Right lobe of liver (tissue), 6 donors: Measurements from ENCODE around the gene SMAD7. TPM values are rescaled to one million over a fixed set of nuclear protein-coding genes. Genes with fewer than 3 reads are reported as not detected.

ENCODE experiments used
- ATAC-seq, 4 donors: fragments of 200-7000 bp; cut with Tn5 transposase; one replicate each; pipeline ENCODE4 v1.9.1; 2020; ENCODE audit warnings: mild to moderate bottlenecking in 4 of 4, moderate library complexity in 4 of 4
- DNase-seq, 3 donors: peaks; one replicate each; pipeline ENCODE4 v3.0.0-alpha.2; 2020
- H3K27ac ChIP-seq, 3 donors: fragments of 200-600 bp; one replicate each; pipeline ENCODE4 v1.8.0; 2022
- H3K27me3 ChIP-seq, 2 donors: fragments of 200-600 bp; one replicate each; pipeline ENCODE4 v1.8.0; 2022
- H3K36me3 ChIP-seq, 4 donors: fragments of 200-600 bp; sonication (generic) in 1 of 4; one replicate each; pipeline versions ENCODE4 v1.5.1 to v1.8.0; 2017 to 2022; ENCODE audit warnings: control low read depth in 1 of 4
- H3K4me1 ChIP-seq, 4 donors: fragments of 200-600 bp; sonication (generic) in 1 of 4; one replicate each; pipeline versions ENCODE4 v1.5.1 to v1.8.0; 2017 to 2022; ENCODE audit warnings: control low read depth in 1 of 4
- H3K4me3 ChIP-seq, 3 donors: fragments of 200-600 bp; one replicate each; pipeline ENCODE4 v1.8.0; 2022
- H3K9me3 ChIP-seq, 4 donors: fragments of 200-600 bp; sonication (generic) in 1 of 4; one replicate each; pipeline versions ENCODE4 v1.5.1 to v1.8.0; 2017 to 2022; ENCODE audit warnings: control low read depth in 1 of 4
- CTCF ChIP-seq, 4 donors: fragments of 200-600 bp in 3 of 4; fragments of 450-650 bp in 1 of 4; IDR thresholded peaks; one replicate each; pipeline versions ENCODE4 v1.5.1 to v1.8.0; 2016 to 2022; ENCODE audit warnings: antibody characterized with exemption in 4 of 4, mild to moderate bottlenecking in 2 of 4
- POLR2A ChIP-seq: fragments of 450-650 bp; IDR thresholded peaks from one replicate; pipeline ENCODE4 v1.6.1; 2017; ENCODE audit warnings: antibody characterized with exemption, mild to moderate bottlenecking
- WGBS: methylation state at CpG from one replicate; pipeline ENCODE4 v1.1.6; 2018; ENCODE audit warnings: low coverage, low lambda C conversion rate; ENCODE audit not compliant: insufficient coverage; ENCODE audit errors: missing lambda C conversion rate; 5-methylcytosine and 5-hydroxymethylcytosine counted together
- intact Hi-C, 2 donors: fragments of 100-400 bp; cut with DNase I; formaldehyde crosslinking; loops; one replicate each; pipeline versions ENCODE4 v1.11.2 to v1.14.1; 2022
- total RNA-seq, 6 experiments: library from RNA; depleted of rRNA in 2 of 6; stranded (reverse); fragments of >200 nt in 2 of 6; fragmentation: NEBNext Ultra II Directional in 3 of 6; extraction: Animal tissue kit (Norgen Biotek cat#: 25700) in 3 of 6; gene quantifications; one replicate each; pipeline versions ENCODE4 v1.1.0 to v1.2.4, GENCODE V29; 2016 to 2023
- donor health status: DM: no; HTN: yes; CAD: no.
- donor health status: DM: no; HTN: no; CAD: no.
- donor health status: DM: no; HTN: no; CAD: no.
- donor health status: DM: no; HTN: yes; CAD: no.
- donor health status: DM: no; HTN: yes; CAD: no.

SMAD7 gene
- total RNA-seq, 6 experiments from 2014 or later, result 8.2 to 13.5 (median 11.0) TPM

DNA sequence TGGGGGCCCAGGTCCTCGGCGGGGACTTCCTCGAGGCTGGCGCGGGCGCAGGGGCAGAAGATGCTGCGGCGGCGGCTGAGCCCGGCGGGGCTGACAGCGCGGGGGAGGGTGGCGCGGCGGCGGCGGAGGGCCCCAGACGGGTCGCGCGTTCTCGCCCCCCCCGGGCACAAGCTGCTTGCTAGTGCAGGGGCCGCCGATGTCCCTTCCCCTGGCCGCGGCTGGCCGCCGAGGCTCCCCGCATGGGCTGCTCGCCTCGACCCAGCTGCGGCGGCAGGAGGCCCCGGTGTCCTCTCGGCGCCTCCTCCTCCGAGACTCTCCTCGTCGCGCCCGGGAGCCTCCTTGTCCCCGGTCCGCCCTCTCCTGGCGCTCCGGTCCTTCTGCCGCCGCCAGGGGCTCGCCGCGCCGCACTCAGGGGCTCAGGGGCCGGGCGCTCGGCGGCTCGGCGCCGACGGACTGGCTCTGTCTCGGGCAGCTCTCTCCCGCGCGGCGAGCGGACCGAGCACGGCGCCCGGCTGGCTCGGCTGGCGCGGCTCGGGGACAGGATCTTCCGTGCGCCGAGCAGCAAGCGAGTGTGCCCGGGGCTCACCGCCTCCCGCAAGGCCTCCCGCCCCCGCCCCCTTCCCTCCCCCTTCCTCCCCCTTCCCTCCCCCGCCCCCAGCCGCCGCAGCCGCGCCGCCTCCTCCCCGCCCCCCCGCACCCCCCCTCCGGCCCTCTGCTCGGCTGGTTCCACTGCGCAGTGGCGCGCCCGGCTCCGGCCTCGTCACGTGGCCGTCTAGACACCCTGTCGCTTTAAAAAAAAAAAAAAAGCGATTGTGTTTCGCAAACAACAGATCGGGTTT, 902 bp upstream of the SMAD7 start:
- ATAC-seq (peak; percentile 59 to 72 (median 66)), DNase-seq (peak; percentile 89 to 93 (median 92))
- intact Hi-C loops, result no loop called here
- H3K27ac ChIP-seq, result peak overlapping the region; percentile 91 to 99 (median 97)
- H3K9me3 ChIP-seq, result no peaks in the 10 kb centered on the region
- H3K4me1 ChIP-seq, result peaks cover 0 to 13% (median 3%) of the 10 kb centered on the region in 4 donors
- H3K27me3 ChIP-seq, result no peaks in the 10 kb centered on the region
- WGBS, result 0% methylated on average over 19 of the region's 106 CpGs
- no peaks in the 10 kb centered on the region for H3K36me3 ChIP-seq
- peak in 2 of 4 donors; percentile 13 to 25 for TF ChIP-seq CTCF (IDR thresholded peaks at IDR 0.05)
- TF ChIP-seq POLR2A, result peak; percentile 88
- H3K4me3 ChIP-seq, result peak overlapping the region; percentile 77 to 92 (median 79)

DNA sequence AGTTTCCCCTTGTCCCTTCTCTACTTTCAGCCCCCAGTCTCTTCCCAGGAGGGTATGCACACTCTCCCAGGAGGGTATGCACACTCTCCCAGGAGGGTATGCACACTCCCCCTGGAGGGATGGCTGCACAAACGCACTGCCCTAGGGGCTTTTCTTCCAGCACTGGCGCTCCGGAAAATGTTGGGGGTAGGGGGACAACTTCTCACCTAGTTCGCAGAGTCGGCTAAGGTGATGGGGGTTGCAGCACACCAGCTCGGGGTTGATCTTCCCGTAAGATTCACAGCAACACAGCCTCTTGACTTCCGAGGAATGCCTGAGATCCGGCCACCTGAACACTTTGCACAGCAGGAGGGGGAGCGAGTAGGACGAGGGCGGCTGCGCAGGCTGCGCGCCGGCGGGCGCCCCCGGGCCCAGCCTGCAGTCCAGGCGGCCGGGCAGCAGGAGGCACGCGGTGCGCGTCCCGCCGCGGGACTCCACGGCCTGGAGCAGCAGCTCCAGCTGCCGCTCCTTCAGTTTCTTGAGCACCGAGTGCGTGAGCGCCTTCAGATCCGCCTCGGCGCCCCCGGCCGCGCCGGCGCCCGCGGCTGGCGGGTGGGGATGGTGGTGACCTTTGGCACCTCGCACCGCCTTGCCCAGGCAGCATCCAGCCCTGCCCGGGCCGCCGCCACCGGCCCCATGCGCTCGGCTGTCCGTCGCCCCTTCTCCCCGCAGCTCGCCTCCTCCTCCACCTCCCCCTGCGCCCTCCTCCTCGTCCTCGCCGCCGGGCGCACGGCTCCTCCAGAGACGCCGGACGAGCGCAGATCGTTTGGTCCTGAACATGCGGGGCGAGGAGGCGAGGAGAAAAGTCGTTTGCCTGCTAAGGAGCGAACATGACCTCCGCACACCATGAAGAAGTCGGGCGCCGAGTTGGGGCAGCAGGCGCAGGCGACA, 894 bp downstream of the SMAD7 start:
- Histone ChIP-seq H3K4me1 (peaks cover 0 to 31% (median 11%) of the 10 kb centered on the region in 4 donors), H3K27me3 (no peaks in the 10 kb centered on the region), H3K36me3 (no peaks in the 10 kb centered on the region), H3K27ac (peak overlapping the region; percentile 73 to 97 (median 91)), H3K9me3 (no peaks in the 10 kb centered on the region), H3K4me3 (peak overlapping the region; percentile 77 to 92 (median 79))
- WGBS, result 0% methylated on average over 24 of the region's 79 CpGs
- intact Hi-C loops, result loop anchor here in 1 of 2 donors (10.0 kb wide), 1 partner anchor 165 kb away; no protein-coding TSS in a partner anchor
- ATAC-seq (peak in 3 of 4 donors; percentile 2 to 8 (median 3)), DNase-seq (peak in 2 of 3 donors; percentile 48 to 72)
- TF ChIP-seq CTCF (IDR thresholded peaks at IDR 0.05) (no peak), POLR2A (no peak)

- H3K9me3 ChIP-seq, result no peaks in the 10 kb centered on the region
- intact Hi-C loops, result loop anchor here in 1 of 2 donors (10.0 kb wide), 1 partner anchor 164 kb away; no protein-coding TSS in a partner anchor
- TF ChIP-seq POLR2A (no peak), CTCF (IDR thresholded peaks at IDR 0.05) (no peak)
- DNase-seq, result peak in 2 of 3 donors; percentile 59 to 66
- peak overlapping the region; percentile 73 to 97 (median 91) for H3K27ac ChIP-seq
- WGBS, result under 1% methylated on average over 24 of the region's 27 CpGs
- no peak for ATAC-seq
- H3K27me3 ChIP-seq, result no peaks in the 10 kb centered on the region
- peaks cover 0 to 38% (median 13%) of the 10 kb centered on the region in 4 donors for H3K4me1 ChIP-seq
- H3K4me3 ChIP-seq, result peak overlapping the region; percentile 77 to 92 (median 79)
- H3K36me3 ChIP-seq, result no peaks in the 10 kb centered on the region
Measured at GRCh38 chr18:48949050-48949605, 1.6 kb downstream of the SMAD7 start.
